Spleen (tissue), 7 donors: Measurements from ENCODE around the gene SMARCD3.

Experiments
- CTCF ChIP-seq, 11 experiments: fragments of 200-600 bp in 7 of 11; fragments of 450-650 bp in 4 of 11; sonication (generic) in 4 of 11; IDR thresholded peaks in 8 of 11; conservative IDR thresholded peaks in 3 of 11; 1 replicate in 7 of 11; 2 replicates in 4 of 11; pipeline versions ENCODE4 v1.4.0 to v1.8.0; 2016 to 2021; ENCODE audit warnings: antibody characterized with exemption in 11 of 11, inconsistent platforms in 4 of 11, mild to moderate bottlenecking in 1 of 11
- POLR2A ChIP-seq, 3 donors: fragments of 450-650 bp; IDR thresholded peaks; one replicate each; pipeline ENCODE4 v1.5.1; 2017; ENCODE audit warnings: antibody characterized with exemption in 3 of 3, mild to moderate bottlenecking in 1 of 3
- POLR2AphosphoS5 ChIP-seq, 3 donors: sonication (generic); formaldehyde crosslinking; IDR thresholded peaks; one replicate each; pipeline ENCODE4 v1.5.1; 2017; ENCODE audit warnings: antibody characterized with exemption in 3 of 3
- donor health status: DM: no; HTN: no; CAD: no; lungs with moderate emphysema.
- donor health status: DM: no; HTN: no; CAD: no.
- donor health status: DM: no; HTN: no; CAD: no.

GRCh38 chr7:151209588-151209987, 38.9 kb downstream of the SMARCD3 start:
- no peak for TF ChIP-seq CTCF (IDR thresholded peaks at IDR 0.05 in 8 of 11, conservative IDR thresholded peaks at IDR 0.05 in 3 of 11)
- no peak for TF ChIP-seq POLR2A (IDR thresholded peaks at IDR 0.05)
- no peak for TF ChIP-seq POLR2AphosphoS5 (IDR thresholded peaks at IDR 0.05)
